ENCODE measurements around the gene PDLIM3.
A peak's percentile ranks its signal among the peaks of the same experiment; 100 is the strongest.
"Not testable (repeated sequence)": the region's sequence is repeated elsewhere in the genome, so short reads cannot be mapped to it uniquely, and the experiment has no call there.

Gene PDLIM3

GRCh38 chr4:185532293-185532692, 3.0 kb downstream of the PDLIM3 start:
- H3K4me3 ChIP-seq (ENCODE audit: low read length) = no peak overlapping the region
- TF ChIP-seq CTCF (conservative IDR thresholded peaks at IDR 0.05; ENCODE audit: low read depth, low read length) = no peak
- DNase-seq (ENCODE audit: low read depth) = no peak

GRCh38 chr4:185531654-185532053, 3.7 kb downstream of the PDLIM3 start:
- not testable (repeated sequence) for DNase-seq (ENCODE audit: low read depth); H3K4me3 ChIP-seq (ENCODE audit: low read length)

GRCh38 chr4:185529413-185529812, 5.9 kb downstream of the PDLIM3 start:
- H3K4me3 ChIP-seq (ENCODE audit: low read length) = no peak overlapping the region
- no peak for TF ChIP-seq CTCF (conservative IDR thresholded peaks at IDR 0.05; ENCODE audit: low read depth, low read length)
- DNase-seq (ENCODE audit: low read depth) = no peak

DNA sequence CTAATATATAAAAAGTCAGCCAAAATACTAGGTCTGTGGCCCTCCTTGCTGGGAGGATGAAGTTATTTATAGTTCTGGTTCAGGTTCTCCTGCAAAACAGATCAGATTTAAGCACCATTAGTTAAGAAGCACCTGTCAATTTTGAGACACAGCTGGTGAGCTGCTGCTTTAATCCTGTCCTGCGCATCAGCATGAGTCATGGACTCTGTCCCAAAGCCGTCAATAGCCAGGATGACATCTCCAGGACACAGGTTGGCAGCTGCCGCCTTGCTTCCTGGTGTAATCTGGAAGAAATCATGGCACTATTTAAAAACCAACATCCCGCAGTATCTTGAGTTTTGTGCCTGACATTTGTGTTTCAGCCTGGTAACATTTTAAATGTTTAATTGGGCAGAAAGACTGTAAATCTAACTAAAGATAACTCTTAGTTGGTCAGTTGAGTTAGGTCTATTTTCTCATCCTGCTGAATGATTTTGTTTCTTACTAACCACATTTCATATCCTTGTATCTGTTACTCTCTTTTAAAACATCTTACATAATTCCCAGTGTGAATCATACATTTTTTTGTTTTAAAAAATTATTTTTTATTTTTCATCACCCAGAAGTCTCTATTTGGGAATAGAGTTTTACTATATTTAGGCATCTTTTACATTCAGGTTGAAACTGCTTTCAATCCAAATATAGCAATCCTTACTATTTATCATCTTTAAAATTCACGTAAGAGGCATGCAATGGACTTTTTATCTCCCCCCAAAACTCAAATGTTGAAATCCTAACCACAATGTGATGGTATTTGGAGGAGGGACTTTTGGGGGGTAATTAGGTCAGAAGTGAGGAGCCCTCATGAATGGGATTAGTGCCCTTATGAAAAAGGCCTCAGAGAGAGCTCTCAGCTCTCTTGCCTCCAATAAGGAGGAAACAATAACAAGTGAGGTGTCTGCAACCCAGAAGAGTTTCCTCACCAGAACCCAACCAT, 10.1 kb downstream of the PDLIM3 start:
- no peak for TF ChIP-seq CTCF (conservative IDR thresholded peaks at IDR 0.05; ENCODE audit: low read depth, low read length)
- DNase-seq (ENCODE audit: low read depth) = no peak
- H3K4me3 ChIP-seq (ENCODE audit: low read length) = no peak overlapping the region

DNA sequence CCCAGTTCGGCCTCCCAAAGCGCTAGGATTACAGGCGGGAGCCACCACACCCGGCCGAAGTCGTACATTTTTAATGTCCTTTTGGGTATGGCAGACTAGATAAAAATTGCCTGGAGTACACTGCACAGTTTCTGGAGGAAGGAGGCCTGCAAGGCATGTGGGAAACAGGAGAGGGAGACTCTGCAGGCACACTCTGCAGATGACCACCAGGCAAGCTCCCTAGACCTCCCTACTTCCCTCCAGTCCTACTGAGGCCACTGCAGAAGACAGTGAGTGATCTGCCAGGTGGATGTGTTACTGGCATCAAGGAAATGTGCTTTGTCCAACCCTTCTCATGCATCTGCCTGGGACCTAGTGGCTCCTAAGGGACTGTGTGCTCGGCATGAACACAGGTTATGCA, 11.4 kb downstream of the PDLIM3 start:
- no peak for DNase-seq (ENCODE audit: low read depth)
- TF ChIP-seq CTCF (conservative IDR thresholded peaks at IDR 0.05; ENCODE audit: low read depth, low read length) = no peak
- no peak overlapping the region for H3K4me3 ChIP-seq (ENCODE audit: low read length)

DNA sequence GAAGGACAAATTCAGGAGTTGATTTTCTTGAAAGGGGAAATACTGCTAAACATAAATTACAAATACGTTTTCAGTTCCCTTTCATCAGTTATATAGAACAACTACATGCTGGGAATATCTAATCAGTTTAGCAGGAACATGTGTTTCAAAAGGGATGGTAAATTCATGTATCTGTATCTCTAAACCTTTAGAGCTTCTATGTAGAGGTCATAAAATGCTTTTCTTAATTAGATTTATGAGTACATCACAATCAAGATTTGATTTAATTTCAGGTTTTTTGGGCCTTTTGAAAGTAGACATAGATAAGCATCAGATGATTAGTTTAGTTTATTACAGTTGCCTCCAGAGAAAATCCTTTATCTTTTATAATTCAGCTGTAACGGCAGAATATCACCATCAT, 12.9 kb downstream of the PDLIM3 start:
- no peak overlapping the region for H3K4me3 ChIP-seq (ENCODE audit: low read length)
- no peak for DNase-seq (ENCODE audit: low read depth)
- no peak for TF ChIP-seq CTCF (conservative IDR thresholded peaks at IDR 0.05; ENCODE audit: low read depth, low read length)

GRCh38 chr4:185520119-185520518, 15.2 kb downstream of the PDLIM3 start:
- no peak for TF ChIP-seq CTCF (conservative IDR thresholded peaks at IDR 0.05; ENCODE audit: low read depth, low read length)
- peak; percentile 95 for DNase-seq (ENCODE audit: low read depth)
- no peak overlapping the region for H3K4me3 ChIP-seq (ENCODE audit: low read length)

All from retinal pigment epithelial cell (primary cell).